ENCODE results near the gene EXOSC5. TPM values are rescaled to one million over a fixed set of nuclear protein-coding genes. Genes with fewer than 3 reads are reported as not detected.
A peak's percentile ranks its signal among the peaks of the same experiment; 100 is the strongest.

Gene EXOSC5
- total and polyA plus RNA-seq, 9 of the 15 experiments (the other 6 are each of a cell fraction or from before 2014, with no cell fraction given): 10.9 to 75.5 (median 37.8) TPM

DNA sequence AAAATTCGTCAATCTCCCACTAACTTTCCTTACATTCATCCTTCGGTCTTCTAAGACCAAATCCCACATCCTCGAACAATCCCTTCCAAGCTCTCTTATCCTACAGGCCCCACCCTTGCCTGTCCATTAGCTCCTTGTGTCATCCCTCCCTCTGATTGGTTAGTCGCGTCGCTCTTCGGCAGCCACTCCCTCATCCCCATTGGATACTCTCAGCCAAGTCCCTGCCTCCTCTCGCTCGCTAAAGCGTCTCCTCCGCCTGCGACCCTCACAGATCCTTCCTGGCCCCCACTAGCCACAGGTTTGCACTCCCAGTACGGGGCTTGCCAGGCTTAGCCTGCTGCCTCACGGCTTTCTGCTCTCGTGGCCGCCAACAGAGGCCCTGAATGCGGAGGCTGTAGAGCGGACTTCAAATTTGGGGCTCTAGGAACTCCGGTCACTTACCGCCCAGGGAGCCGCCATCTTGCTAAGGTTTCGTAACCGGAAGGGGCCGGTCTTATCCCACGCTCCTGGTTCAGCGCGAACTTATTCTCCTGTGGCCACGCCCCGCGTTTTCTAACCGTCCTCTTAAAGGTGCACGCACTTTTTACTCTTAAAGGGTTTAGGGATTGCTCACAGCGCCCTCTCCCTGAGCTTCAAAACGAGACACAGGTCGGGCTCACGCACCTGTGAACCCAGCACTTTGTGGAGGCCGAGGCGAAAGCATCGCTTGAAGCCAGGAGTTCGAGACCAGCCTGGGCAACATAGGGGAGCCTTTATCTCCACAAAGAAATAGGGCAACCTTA, 42.5 kb upstream of the EXOSC5 start, which contains the start of gene DMAC2 (continued):
- peak; percentile 49 for TF ChIP-seq CREB1 (IDR thresholded peaks at IDR 0.05)
- TF ChIP-seq CREB1 (CRISPR knock-in tag; IDR thresholded peaks at IDR 0.05): peak; percentile 62; the same call in 1 of the 2 replicates
- TF ChIP-seq ZNF830 (CRISPR knock-in tag; IDR thresholded peaks at IDR 0.05): no peak
- TF ChIP-seq, protein P1, sequence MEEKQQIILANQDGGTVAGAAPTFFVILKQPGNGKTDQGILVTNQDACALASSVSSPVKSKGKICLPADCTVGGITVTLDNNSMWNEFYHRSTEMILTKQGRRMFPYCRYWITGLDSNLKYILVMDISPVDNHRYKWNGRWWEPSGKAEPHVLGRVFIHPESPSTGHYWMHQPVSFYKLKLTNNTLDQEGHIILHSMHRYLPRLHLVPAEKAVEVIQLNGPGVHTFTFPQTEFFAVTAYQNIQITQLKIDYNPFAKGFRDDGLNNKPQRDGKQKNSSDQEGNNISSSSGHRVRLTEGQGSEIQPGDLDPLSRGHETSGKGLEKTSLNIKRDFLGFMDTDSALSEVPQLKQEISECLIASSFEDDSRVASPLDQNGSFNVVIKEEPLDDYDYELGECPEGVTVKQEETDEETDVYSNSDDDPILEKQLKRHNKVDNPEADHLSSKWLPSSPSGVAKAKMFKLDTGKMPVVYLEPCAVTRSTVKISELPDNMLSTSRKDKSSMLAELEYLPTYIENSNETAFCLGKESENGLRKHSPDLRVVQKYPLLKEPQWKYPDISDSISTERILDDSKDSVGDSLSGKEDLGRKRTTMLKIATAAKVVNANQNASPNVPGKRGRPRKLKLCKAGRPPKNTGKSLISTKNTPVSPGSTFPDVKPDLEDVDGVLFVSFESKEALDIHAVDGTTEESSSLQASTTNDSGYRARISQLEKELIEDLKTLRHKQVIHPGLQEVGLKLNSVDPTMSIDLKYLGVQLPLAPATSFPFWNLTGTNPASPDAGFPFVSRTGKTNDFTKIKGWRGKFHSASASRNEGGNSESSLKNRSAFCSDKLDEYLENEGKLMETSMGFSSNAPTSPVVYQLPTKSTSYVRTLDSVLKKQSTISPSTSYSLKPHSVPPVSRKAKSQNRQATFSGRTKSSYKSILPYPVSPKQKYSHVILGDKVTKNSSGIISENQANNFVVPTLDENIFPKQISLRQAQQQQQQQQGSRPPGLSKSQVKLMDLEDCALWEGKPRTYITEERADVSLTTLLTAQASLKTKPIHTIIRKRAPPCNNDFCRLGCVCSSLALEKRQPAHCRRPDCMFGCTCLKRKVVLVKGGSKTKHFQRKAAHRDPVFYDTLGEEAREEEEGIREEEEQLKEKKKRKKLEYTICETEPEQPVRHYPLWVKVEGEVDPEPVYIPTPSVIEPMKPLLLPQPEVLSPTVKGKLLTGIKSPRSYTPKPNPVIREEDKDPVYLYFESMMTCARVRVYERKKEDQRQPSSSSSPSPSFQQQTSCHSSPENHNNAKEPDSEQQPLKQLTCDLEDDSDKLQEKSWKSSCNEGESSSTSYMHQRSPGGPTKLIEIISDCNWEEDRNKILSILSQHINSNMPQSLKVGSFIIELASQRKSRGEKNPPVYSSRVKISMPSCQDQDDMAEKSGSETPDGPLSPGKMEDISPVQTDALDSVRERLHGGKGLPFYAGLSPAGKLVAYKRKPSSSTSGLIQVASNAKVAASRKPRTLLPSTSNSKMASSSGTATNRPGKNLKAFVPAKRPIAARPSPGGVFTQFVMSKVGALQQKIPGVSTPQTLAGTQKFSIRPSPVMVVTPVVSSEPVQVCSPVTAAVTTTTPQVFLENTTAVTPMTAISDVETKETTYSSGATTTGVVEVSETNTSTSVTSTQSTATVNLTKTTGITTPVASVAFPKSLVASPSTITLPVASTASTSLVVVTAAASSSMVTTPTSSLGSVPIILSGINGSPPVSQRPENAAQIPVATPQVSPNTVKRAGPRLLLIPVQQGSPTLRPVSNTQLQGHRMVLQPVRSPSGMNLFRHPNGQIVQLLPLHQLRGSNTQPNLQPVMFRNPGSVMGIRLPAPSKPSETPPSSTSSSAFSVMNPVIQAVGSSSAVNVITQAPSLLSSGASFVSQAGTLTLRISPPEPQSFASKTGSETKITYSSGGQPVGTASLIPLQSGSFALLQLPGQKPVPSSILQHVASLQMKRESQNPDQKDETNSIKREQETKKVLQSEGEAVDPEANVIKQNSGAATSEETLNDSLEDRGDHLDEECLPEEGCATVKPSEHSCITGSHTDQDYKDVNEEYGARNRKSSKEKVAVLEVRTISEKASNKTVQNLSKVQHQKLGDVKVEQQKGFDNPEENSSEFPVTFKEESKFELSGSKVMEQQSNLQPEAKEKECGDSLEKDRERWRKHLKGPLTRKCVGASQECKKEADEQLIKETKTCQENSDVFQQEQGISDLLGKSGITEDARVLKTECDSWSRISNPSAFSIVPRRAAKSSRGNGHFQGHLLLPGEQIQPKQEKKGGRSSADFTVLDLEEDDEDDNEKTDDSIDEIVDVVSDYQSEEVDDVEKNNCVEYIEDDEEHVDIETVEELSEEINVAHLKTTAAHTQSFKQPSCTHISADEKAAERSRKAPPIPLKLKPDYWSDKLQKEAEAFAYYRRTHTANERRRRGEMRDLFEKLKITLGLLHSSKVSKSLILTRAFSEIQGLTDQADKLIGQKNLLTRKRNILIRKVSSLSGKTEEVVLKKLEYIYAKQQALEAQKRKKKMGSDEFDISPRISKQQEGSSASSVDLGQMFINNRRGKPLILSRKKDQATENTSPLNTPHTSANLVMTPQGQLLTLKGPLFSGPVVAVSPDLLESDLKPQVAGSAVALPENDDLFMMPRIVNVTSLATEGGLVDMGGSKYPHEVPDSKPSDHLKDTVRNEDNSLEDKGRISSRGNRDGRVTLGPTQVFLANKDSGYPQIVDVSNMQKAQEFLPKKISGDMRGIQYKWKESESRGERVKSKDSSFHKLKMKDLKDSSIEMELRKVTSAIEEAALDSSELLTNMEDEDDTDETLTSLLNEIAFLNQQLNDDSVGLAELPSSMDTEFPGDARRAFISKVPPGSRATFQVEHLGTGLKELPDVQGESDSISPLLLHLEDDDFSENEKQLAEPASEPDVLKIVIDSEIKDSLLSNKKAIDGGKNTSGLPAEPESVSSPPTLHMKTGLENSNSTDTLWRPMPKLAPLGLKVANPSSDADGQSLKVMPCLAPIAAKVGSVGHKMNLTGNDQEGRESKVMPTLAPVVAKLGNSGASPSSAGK (IDR thresholded peaks at IDR 0.05): peak; percentile 46; the same call in 1 of the 2 replicates
- TF ChIP-seq BRD4 (IDR thresholded peaks at IDR 0.05): no peak
- TF ChIP-seq POLR3G (IDR thresholded peaks at IDR 0.05; ENCODE audit: extremely low read depth, insufficient read length, insufficient replicate concordance): no peak
- peak; percentile 64 for TF ChIP-seq EGR1 (conservative IDR thresholded peaks at IDR 0.05)
- TF ChIP-seq PML (IDR thresholded peaks at IDR 0.05; ENCODE audit: low read length): peak; percentile 90
- TF ChIP-seq, protein P2, sequence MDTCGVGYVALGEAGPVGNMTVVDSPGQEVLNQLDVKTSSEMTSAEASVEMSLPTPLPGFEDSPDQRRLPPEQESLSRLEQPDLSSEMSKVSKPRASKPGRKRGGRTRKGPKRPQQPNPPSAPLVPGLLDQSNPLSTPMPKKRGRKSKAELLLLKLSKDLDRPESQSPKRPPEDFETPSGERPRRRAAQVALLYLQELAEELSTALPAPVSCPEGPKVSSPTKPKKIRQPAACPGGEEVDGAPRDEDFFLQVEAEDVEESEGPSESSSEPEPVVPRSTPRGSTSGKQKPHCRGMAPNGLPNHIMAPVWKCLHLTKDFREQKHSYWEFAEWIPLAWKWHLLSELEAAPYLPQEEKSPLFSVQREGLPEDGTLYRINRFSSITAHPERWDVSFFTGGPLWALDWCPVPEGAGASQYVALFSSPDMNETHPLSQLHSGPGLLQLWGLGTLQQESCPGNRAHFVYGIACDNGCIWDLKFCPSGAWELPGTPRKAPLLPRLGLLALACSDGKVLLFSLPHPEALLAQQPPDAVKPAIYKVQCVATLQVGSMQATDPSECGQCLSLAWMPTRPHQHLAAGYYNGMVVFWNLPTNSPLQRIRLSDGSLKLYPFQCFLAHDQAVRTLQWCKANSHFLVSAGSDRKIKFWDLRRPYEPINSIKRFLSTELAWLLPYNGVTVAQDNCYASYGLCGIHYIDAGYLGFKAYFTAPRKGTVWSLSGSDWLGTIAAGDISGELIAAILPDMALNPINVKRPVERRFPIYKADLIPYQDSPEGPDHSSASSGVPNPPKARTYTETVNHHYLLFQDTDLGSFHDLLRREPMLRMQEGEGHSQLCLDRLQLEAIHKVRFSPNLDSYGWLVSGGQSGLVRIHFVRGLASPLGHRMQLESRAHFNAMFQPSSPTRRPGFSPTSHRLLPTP (IDR thresholded peaks at IDR 0.05; ENCODE audit: borderline replicate concordance, extremely low read depth, insufficient read length): peak; percentile 79
